ENCODE results near the gene RAD54L2. TPM values are rescaled to one million over a fixed set of nuclear protein-coding genes. Genes with fewer than 3 reads are reported as not detected.

Gene RAD54L2, protein sequence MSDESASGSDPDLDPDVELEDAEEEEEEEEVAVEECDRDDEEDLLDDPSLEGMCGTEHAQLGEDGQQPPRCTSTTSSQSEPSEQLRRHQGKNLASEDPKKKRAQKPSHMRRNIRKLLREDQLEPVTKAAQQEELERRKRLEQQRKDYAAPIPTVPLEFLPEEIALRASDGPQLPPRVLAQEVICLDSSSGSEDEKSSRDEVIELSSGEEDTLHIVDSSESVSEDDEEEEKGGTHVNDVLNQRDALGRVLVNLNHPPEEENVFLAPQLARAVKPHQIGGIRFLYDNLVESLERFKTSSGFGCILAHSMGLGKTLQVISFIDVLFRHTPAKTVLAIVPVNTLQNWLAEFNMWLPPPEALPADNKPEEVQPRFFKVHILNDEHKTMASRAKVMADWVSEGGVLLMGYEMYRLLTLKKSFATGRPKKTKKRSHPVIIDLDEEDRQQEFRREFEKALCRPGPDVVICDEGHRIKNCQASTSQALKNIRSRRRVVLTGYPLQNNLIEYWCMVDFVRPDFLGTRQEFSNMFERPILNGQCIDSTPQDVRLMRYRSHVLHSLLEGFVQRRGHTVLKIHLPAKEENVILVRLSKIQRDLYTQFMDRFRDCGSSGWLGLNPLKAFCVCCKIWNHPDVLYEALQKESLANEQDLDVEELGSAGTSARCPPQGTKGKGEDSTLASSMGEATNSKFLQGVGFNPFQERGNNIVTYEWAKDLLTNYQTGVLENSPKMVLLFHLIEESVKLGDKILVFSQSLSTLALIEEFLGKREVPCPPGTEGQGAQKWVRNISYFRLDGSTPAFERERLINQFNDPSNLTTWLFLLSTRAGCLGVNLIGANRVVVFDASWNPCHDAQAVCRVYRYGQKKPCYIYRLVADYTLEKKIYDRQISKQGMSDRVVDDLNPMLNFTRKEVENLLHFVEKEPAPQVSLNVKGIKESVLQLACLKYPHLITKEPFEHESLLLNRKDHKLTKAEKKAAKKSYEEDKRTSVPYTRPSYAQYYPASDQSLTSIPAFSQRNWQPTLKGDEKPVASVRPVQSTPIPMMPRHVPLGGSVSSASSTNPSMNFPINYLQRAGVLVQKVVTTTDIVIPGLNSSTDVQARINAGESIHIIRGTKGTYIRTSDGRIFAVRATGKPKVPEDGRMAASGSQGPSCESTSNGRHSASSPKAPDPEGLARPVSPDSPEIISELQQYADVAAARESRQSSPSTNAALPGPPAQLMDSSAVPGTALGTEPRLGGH (N-terminal part only)
- total RNA-seq, result 9.8 TPM
- long read RNA-seq, partial matches to known transcripts, result 2 of 7 reads
- long read RNA-seq, other reads (novel, unspliced or antisense), result 5 of 7 reads

DNA sequence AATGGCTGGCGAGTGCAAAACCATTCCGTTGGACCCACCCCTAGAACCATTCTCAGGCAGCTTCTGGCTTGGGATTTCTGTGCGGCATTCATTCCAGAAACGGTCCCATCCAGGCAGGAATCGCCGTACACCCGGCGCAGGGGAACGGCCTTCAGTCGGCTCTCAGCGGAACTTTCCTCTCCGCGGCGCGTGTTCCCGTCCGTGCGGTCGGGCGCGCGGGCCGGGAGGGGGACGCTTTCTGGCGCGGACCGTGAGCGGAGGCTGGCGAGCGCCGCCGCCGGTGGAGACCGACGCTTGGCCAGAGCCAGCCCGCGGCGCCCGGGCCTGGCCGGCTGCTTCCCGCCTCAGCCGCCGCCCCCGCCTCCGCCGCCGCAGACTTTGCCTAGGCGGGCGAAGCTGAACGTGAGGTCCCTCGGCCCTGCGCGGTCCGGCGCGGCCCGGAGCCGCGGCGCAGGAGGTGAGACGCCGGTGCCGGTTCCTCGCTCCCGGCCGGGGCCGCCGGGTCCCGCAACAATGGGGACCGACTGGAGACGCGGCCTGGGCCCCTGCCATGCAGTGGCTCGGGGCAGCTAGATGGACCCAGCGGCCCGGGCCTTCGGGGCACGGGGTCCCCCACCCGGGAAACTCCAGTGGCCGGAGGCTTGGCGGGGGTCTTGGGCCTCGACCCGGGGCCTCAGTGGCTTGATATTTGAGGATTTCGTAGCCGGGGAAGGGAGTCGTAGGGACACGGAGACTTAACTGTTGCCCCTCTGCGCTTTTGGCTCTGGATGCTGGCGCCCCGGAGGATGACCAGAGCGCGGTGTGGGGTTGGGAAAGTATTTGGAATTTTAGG is at the start of gene RAD54L2:
TSS of gene RAD54L2 (plus strand) at position 261 of the 832 bp plus-strand sequence. CDS start 51,702 bp downstream, outside the sequence.
- DNase-seq, result peak; percentile 86
- Histone ChIP-seq H3K9me3 (replicated peaks) (no peaks in the 10 kb centered on the region), H3K36me3 (peaks cover 13% of the 10 kb centered on the region), H3K4me3 (peak within 1 kb of the TSS; percentile 91), H3K27me3 (ENCODE audit: low read depth) (no peaks in the 10 kb centered on the region), H3K27ac (replicated peaks) (peak within 1 kb of the TSS; percentile 90), H3K4me1 (peaks cover 41% of the 10 kb centered on the region)
- peak; percentile 55 for TF ChIP-seq CTCF (IDR thresholded peaks at IDR 0.05; ENCODE audit: borderline replicate concordance)
- intact Hi-C loops (cut with micrococcal nuclease), result no loop called here

DNA sequence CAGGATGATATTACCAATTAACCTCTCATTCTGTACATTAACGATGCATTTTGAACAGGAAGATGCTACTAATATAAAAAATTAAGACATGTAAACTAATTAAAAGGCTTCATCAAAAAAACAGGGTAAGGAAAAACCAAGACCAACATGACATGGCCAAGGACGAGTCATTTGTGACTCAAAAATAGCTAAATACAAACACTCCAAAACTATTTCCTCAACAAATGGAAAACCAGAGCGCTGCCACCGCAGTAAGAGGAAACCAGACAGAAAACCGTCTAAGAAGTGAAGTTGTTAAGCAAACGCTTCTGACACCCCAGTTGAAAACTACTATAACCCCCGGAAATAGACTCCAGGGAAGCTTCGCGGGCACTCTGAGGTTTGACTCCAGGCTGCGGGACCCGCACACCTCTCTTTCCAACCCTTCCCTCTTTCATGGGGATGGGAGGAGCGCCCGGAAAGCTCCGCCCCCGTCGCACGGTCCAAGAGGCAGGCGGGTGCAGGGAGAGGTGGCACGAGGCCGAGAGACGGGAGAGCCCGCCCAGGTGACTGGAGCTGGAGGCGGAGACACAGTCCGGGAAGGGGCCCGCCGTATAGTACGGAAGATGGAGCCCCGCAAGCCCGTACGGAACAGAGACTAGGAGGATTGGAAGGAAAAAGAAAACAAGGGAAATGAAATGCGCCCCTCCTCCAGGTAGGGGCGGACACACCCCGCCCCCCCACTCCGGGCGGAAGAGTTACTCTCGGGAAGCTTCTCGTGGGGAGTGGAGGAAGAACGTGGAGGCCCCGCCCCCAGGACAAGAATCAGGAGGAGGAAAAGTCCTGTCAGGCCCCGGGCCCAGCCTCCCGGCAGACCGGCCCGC is 39.4 kb upstream of the RAD54L2 start:
- TF ChIP-seq CTCF (IDR thresholded peaks at IDR 0.05; ENCODE audit: borderline replicate concordance), result no peak
- Histone ChIP-seq H3K4me1 (peaks cover 20% of the 10 kb centered on the region), H3K4me3 (peak overlapping the region; percentile 93), H3K9me3 (replicated peaks) (no peaks in the 10 kb centered on the region), H3K27ac (replicated peaks) (peak overlapping the region; percentile 98), H3K36me3 (no peaks in the 10 kb centered on the region), H3K27me3 (ENCODE audit: low read depth) (no peaks in the 10 kb centered on the region)
- DNase-seq, result peak; percentile 95
- intact Hi-C loops (cut with micrococcal nuclease), result no loop called here

DNA sequence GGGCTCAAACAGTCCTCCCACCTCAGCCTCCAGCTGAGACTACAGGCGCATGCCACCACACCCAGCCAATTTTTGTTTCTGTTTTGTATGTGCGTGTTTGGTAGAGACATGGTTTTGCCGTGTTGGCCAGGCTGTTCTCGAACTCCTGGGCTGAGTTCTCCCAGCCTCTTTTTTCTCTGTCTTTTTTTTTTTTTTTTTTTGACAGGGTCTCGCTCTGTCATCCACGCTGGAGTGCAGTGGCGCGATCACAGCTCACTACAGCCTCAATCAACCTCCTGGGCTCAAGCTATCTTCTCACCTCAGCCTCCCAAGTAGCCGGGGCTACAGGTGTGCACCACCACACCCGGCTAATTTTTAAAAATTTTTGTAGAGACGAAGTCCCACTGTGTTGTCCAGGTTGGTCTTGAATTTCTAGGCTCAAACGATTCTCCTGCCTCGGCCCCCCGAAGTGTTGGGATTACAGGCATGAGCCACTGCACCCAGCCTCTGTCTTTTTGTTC is 37.8 kb upstream of the RAD54L2 start:
- no peaks in the 10 kb centered on the region for H3K36me3 ChIP-seq
- peak; percentile 26 for DNase-seq
- peak overlapping the region; percentile 93 for H3K4me3 ChIP-seq
- no peak for TF ChIP-seq CTCF (IDR thresholded peaks at IDR 0.05; ENCODE audit: borderline replicate concordance)
- H3K27me3 ChIP-seq (ENCODE audit: low read depth), result no peaks in the 10 kb centered on the region
- peak overlapping the region; percentile 98 for H3K27ac ChIP-seq (replicated peaks)
- H3K9me3 ChIP-seq (replicated peaks), result no peaks in the 10 kb centered on the region
- H3K4me1 ChIP-seq, result peaks cover 20% of the 10 kb centered on the region
- intact Hi-C loops (cut with micrococcal nuclease), result no loop called here

DNA sequence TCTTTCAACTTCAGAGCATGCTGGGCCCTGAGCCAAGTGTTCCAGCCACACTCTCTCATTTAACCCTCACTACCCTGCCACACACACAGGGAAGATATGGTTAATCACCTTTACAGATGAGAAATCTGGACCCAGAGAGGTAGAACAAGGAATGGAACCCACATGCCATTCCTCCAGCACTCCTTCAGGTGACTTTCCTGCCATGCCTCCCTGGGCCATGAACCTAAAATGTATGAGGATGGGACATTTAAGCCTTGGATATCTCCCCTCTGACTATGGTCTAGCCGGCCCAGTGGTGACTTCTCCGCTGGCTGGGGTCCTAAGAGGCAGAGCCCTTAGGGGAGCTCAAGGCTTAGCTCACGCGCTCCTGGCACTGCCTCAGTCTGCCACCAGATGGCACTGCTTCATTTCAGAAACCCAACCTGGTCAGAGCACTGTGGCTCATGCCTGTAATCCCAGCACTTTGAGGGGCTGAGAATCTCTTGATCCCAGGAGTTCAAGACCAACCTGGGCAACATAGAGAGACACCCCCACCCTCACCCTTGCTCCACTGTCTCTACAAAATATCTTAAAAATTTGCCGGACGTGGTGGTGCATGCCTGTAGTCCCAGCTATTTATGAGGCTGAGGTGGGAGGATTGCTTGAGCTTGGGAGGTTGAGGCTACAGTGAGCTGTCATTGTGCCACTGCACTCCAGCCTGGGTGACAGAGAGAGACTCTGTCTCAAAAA is 36.5 kb upstream of the RAD54L2 start:
- no peak overlapping the region for H3K4me3 ChIP-seq
- H3K27ac ChIP-seq (replicated peaks), result no peak overlapping the region
- no peaks in the 10 kb centered on the region for H3K36me3 ChIP-seq
- peak; percentile 76 for DNase-seq
- peaks cover 20% of the 10 kb centered on the region for H3K4me1 ChIP-seq
- H3K27me3 ChIP-seq (ENCODE audit: low read depth), result no peaks in the 10 kb centered on the region
- no peaks in the 10 kb centered on the region for H3K9me3 ChIP-seq (replicated peaks)
- intact Hi-C loops (cut with micrococcal nuclease), result no loop called here
- peak; percentile 99 for TF ChIP-seq CTCF (IDR thresholded peaks at IDR 0.05; ENCODE audit: borderline replicate concordance)

All from left ventricle myocardium inferior (tissue), 1 donor.